ENCODE data around the gene USP16. TPM values are rescaled to one million over a fixed set of nuclear protein-coding genes. Genes with fewer than 3 reads are reported as not detected.

USP16 gene
- total RNA-seq, 1 donor from 2014 or later: 53.7 TPM

DNA sequence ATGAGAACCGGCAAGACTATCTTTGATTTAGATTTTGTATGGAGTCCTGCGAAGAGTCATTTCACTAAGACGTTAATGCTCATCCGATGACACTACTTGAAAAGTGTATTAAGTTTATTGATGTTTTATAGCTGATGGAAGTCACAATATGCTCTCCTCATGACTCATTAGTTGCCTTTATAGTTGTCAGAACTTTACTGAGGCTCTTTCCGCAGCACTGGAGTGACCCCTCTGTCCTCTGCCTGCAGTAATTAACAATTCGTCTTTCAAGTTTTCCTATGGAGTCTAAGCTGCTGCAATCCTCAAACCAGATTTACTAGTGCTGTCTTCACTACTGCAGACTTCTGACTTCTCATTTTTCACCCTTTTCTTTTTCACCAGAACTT lies 853 bp downstream of the USP16 start:
- ATAC-seq: no peak
- intact Hi-C loops (cut with DNase I): loop anchor here (10.0 kb wide), 1 partner anchor 49 kb away; the partner anchor contains the start of gene CCT8
- no peak for DNase-seq (ENCODE audit: low spot score)

DNA sequence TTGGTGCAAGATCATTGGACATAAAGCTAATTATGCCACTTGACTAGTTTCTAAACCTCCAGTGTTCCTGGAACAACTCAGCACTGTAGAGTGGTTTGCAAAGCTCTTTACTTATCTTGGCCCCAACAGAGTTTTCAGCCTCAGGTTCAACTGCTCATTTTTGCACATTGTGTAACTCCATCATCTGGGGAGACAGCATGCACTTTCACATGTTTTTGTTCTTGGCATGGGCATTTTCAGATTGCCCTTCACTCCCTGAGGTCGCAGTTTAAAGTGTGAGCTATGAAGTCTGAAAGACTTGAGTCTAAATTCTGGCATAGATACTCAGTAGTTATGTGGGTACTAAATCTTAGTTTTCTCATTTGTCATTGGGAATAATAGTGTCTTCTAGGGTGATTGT lies 5.1 kb downstream of the USP16 start:
- no peak for ATAC-seq
- DNase-seq (ENCODE audit: low spot score): no peak
- intact Hi-C loops (cut with DNase I): loop anchor here (10.0 kb wide), 1 partner anchor 45 kb away; the partner anchor contains the start of gene CCT8

DNA sequence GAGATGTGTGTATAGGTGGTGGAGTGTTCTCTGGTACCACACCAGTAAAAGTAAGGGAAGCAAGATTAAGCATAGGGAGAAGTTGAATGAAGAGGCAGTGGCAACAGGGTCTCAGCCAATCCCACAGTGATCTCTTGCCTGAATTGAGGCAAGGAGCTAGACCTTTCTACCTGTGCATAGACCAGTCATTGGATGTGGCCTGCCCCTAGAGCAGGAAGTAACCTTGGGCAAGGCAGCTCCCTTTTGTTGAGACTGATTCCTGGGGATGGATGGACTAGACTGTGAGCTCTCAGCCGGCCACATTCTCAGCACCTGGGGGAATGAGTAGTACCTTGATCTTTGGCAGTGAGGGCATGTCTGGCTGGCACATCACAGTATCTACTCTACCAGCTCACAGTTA lies 6.4 kb downstream of the USP16 start:
- DNase-seq (ENCODE audit: low spot score): no peak
- intact Hi-C loops (cut with DNase I): no loop called here
- ATAC-seq: no peak

DNA sequence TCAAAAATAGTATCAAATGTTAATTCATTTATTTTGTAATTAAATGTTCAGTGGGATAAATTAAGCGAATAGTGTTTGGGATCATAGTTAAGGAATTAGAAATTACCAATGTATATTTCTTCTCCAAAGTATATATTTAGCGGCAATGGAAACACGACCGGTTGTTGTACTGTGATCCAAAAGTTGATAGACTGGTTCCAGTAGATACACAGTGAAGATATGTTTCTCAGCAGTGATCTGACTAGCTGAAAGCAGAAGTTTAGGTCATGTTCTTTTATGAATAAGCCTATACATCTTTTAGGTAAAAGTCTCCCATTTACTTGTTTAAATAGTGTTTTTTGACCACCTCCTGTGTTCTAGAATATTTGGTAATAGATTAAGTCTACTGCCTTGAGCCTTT lies 8.8 kb downstream of the USP16 start:
- no peak for DNase-seq (ENCODE audit: low spot score)
- intact Hi-C loops (cut with DNase I): no loop called here
- ATAC-seq: no peak

DNA sequence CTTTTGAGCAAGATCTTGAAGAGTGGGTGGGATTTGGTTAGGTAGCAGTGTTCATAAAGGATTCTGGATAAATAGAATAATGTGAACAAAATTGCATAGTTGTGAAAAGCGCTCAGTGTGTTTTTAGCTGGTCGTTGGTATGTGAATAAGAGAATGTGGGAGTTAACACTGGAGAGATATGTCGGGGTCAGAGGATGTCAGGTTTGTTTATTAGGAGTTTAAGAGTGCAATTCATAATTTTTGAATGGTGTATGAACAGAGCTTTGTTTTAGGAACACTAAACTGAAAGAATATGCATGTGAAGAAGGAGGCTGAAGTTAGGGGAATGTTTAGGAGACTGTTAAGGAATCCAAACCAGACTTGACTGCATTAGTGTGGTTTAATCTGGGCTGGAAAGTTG lies 9.4 kb downstream of the USP16 start:
- ATAC-seq (peak; percentile 49), DNase-seq (ENCODE audit: low spot score) (no peak)
- intact Hi-C loops (cut with DNase I): no loop called here

DNA sequence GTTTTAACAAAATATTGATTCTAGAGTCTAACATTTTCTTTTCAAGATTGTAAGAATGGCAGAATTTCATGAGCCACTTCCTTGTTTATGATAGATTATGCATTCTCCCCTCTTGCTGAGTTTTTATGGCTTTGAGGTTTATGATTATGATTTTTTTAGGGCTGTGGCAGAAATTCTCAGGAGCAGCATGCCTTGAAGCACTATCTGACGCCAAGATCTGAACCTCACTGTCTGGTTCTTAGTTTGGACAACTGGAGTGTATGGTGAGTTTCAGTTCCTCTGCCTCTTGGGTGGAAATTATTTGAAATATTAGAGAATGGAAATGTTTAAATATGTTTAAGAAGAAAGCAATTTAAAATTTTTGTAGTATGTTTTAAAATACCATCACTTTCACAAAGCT lies 10.2 kb downstream of the USP16 start:
- intact Hi-C loops (cut with DNase I): no loop called here

DNA sequence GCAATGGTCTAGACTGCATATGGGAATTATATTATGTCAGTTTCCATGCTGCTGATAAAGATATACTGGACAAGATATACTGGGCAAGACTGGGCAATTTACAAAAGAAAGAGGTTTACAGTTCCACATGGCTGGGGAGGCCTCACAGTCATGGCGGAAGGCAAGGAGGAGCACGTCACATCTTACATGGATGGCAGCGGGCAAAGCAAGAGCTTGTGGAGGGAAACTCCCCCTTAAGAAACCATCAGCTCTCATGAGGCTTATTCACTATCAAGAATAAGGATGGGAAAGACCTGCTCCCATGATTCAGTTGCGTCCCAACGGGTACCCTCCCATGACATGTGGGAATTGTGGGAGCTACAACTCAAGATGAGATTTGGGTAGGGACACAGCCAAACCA lies 27.8 kb downstream of the USP16 start:
- DNase-seq (ENCODE audit: low spot score) (no peak), ATAC-seq (no peak)
- intact Hi-C loops (cut with DNase I): no loop called here

More for the DNA sequence above, 10.2 kb downstream of the USP16 start:
- ATAC-seq: no peak
- no peak for DNase-seq (ENCODE audit: low spot score)

DNA sequence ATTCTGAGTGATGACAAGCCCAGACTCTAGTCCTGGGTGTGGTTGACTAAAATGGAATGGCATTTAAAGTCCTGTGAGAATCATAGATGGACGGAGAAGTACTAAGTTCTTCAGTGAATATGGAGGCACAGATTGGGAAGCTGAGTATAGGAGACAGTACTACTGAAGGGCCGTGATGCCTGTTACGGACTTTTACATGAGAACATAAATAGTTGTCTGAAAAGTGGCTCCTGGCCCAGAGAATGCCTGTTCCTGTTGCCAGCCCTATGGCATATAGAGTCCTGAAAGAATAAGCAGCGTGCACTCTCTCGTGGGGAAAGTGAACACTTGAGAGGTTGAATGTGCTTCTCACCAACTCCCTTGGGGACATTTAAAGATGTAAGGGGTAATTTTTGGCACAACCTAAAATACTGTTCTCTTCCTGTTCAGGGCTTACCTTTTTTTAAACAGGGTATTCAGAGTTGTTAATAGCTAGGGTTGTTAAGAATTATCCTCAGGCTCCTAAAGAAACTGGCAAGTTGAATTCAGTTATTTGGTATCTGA lies 28.6 kb downstream of the USP16 start:
- intact Hi-C loops (cut with DNase I): no loop called here
- no peak for ATAC-seq
- DNase-seq (ENCODE audit: low spot score): no peak

DNA sequence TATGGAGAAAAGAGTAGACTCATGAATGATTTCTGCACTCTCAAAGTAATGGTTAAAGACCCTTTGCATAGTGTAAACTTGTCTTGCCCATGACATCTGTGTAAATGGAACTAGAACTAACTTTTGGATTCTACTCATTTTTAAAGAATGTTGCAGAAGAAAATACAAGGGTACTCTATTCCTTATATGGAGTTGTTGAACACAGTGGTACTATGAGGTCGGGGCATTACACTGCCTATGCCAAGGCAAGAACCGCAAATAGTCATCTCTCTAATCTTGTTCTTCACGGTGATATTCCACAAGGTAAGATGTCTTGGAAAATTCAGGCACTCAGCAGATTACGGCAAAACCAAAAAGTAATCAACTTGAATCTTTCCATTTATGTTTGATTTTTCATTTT lies 29.2 kb downstream of the USP16 start:
- ATAC-seq (no peak), DNase-seq (ENCODE audit: low spot score) (no peak)
- intact Hi-C loops (cut with DNase I): no loop called here

DNA sequence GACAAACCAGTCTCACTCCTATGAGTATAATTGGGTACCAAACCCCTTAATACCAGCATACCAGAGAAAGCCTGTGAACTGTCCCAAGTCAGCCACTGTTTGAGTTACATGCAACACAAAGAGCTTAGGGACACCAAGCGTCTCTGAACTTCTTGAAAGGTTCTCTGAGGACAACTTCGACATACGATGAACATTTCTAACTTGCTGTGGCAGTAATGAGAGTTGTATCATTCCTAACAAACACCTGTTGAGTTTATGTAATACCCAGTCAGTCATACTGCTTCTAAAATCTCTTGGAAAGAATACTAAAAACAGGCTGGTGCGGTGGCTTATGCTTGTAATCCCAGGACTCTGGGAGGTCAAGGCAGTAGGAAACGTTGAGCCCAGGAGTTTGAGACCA lies 30.6 kb downstream of the USP16 start:
- ATAC-seq (no peak), DNase-seq (ENCODE audit: low spot score) (no peak)
- intact Hi-C loops (cut with DNase I): no loop called here

DNA sequence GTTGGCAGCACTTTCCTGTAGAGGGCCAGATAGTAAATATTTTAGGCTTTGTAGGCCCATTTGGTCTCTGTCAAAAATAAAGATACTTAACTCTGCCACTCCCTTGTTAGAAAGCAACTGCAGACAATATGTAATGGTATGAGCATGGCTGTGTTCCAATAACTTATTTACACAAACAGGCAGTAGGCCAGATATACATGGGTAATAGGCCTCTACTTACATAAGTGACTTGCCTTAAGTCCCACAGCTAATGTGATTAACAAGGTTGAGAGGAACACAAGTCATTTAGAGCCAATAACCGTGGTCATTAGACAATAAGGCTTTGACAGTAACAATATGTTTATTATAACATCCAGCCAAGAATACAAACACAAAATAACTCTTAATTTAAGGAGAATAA lies 31.5 kb downstream of the USP16 start:
- ATAC-seq: no peak

DNA sequence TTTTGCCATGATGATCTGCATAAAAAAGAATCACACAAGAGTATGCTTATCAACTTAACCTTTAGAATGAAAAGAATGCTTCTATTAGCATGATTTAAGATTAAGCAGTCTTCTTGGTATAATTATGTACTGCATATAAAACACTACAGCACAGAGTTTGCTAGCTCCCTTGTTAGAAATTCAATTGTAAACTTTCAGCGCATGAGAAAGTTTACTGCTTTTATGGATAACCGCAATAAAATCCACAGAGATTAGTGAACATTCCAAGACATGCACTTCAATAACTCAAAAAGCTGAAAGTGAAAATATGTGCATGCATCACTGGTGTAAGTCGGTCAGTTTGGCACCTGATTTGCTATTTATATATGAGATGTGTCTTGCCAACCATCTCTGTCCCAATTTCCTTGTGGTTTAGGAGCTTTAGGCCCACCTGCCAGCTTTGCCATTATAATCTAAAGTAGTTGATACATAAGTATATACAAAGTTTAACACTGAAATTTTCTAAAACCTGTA lies 32.1 kb downstream of the USP16 start:
- intact Hi-C loops (cut with DNase I): no loop called here
- DNase-seq (ENCODE audit: low spot score): no peak
- no peak for ATAC-seq

More for the DNA sequence above, 31.5 kb downstream of the USP16 start:
- no peak for DNase-seq (ENCODE audit: low spot score)
- intact Hi-C loops (cut with DNase I): no loop called here

DNA sequence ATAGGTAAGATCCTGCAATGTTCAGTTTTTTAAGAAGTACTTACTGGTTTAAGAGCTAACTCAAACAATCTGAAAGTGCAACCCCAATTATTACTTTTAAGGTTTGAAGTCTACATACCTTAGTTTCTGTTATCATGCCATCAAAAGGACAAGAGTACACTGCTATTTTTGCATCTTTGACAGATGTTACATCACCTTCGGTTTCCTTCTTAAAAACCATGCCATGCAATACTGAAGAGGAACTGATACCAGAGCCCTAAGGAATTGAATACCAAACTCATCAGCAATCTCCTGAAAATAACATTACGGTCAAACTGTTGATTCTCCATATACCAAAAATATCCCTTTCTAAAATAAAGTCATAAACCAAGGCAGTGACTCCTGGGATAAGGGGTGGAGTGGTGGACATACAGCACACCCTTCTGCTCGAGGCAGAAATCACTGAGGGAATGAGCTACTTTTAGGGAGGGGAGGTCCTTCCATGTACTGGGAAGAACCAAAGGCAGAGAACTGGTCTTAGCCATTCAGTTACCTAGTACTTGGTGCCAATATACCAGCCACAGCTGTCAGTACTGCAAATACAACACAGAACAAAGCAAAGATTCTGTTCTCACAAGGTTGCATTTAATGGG lies 40.5 kb downstream of the USP16 start:
- DNase-seq (ENCODE audit: low spot score): no peak
- ATAC-seq: no peak
- intact Hi-C loops (cut with DNase I): no loop called here

DNA sequence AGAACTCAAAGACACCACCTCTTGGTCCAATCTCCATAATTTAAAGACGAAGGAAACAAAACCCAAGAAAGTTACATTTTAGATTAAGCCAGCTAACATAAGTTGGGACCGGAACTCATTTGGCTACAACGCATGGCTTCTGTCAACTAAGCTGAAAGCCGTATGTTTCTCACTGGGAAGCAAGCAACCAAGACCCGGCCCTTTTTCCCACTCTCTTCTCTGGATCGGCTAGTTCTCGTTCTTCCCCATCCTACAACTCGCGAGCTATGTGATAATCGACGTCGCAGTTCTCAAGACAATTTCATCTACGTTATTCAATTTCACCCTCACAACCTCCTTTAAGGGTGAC lies 48.4 kb downstream of the USP16 start:
- DNase-seq (ENCODE audit: low spot score): no peak
- intact Hi-C loops (cut with DNase I): loop anchor here (10.0 kb wide), 1 partner anchor 48 kb away; the partner anchor contains the start of gene USP16
- no peak for ATAC-seq

DNA sequence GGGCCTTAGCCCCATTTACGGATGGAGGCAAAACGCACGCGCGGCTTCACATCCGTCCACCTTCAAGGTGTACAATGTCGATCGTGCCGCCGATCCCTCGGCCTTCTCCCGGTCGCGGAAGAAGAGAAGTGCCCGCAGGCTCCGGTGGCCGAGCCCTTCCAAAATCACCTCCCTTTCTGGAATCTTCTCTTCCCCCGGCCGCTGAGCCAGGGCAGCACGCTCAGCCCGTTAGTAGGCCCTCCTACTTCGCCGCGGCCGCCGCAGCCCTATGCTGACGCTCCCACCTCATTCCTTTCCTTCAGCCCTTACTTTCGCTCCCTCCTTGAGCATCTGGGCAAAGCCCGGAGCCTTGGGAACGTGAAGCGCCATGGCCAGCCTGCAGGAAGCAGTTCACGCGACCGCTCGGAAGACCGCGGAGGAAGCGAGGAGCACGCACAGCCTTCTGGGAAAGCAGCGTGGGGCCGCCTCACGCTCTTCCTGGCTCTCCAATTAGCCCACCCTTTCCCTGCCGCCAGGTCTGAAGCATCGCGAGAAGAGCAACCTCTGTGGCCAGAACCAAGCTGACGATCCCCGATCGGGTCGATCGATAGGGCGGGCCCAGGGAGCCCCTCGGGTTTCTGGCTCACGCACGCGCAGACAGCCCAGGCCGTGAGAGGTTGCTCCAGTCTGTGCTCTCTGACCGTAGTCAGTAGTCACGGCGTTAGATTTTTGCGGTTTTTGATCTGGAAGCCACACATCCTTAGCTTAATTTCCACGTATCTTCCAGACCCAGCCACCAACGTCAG lies 48.9 kb downstream of the USP16 start, which contains the start of gene CCT8:
Gene CCT8, minus strand, starts transcription at position 427 of the 785 bp plus-strand sequence. Its CDS starts 58 bp downstream, at position 369.
- intact Hi-C loops (cut with DNase I): loop anchor here (10.0 kb wide), 1 partner anchor 49 kb away; the partner anchor contains the start of gene USP16
- peak; percentile 99 for DNase-seq (ENCODE audit: low spot score)
- peak; percentile 99 for ATAC-seq

DNA sequence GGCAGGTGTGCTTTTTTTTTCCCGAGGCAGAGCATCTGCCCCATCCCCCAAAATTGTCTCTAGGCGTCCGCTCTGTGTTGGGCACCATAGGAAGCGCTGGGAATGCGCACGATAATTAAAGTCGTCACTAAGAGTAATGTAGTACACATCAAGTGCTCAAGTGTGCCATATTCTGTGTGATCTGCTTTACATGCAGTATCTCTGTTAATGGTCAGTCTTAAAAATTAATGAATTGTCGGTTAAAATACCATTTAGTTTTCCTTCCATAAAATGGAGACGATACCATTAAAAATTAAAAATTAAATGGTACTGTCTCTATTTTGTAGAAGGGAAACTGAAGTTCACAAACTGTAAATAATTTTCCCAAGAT lies 49.5 kb downstream of the USP16 start:
- peak; percentile 52 for ATAC-seq
- intact Hi-C loops (cut with DNase I): loop anchor here (10.0 kb wide), 1 partner anchor 49 kb away; the partner anchor contains the start of gene USP16
- DNase-seq (ENCODE audit: low spot score): no peak

DNA sequence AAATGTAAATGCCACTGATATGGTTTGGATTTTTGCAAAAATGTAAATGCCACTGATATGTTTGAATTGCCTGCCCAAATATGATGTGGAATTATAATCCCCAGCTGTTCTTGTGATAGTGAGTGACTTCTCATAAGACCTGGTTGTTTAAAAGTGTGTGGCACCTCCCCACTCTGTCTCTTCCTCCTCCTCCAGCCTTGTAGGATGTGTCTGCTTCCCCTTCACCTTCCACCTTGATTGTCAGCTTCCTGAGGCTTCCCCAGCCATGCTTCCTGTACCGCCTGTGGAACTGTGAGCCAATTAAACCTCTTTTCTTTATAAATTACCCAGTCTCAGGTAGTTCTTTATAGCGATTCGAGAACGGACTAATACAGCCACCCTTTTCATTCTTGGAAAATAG lies 50.3 kb downstream of the USP16 start:
- intact Hi-C loops (cut with DNase I): loop anchor here (10.0 kb wide), 1 partner anchor 50 kb away; the partner anchor contains the start of gene USP16

DNA sequence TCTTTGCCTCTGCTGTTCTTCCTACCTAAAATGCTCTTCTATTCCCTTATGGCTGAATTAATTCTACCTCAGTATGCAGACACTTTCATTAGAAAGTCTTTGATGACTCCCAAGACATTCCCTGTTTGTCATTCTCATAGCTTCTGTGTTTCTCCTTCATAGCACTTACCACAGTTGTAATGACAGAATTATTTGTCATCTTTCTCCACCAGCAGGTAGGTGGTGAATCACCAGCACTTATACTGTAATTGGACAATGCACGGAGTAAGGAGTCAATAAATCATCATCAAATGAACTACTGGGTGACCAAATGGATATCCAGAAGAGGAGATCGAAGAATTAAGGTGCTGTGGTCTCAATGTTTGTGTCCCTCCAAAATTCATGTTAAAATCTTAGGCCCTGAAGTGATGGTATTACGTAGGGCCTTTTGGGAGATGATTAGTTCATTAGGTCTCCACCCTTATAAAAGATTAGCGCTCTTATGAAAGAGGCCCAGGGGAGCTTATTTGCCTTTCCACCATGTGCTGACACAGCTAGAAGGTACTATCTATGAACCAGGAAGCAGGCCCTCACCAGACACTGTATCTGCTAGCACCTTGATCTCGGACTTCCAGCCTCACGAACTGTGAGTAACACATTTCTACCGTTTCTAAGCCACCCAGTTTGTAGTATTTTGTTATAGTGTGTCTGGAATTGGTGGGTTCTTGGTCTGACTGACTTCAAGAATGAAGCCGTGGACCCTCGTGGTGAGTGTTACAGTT lies 51.4 kb downstream of the USP16 start:
- intact Hi-C loops (cut with DNase I): loop anchor here (10.0 kb wide), 1 partner anchor 51 kb away; the partner anchor contains the start of gene USP16
- DNase-seq (ENCODE audit: low spot score): no peak
- no peak for ATAC-seq

More for the DNA sequence above, 50.3 kb downstream of the USP16 start:
- no peak for ATAC-seq
- no peak for DNase-seq (ENCODE audit: low spot score)
